HepG2 (cell line): ENCODE data around the gene KCNK6. TPM values are rescaled to one million over a fixed set of nuclear protein-coding genes. Genes with fewer than 3 reads are reported as not detected.

Experiments used
- ATAC-seq: fragments of 200-7000 bp; cut with Tn5 transposase; 3 replicates; pipeline ENCODE4 v1.9.1; 2020; ENCODE audit warnings: mild to moderate bottlenecking, moderate library complexity
- BruUV-seq: library from RNA; stranded (reverse); fragments of 400-500 nt; replicated peaks from 2 replicates; lab custom pipeline; 2021; lab: Mats Ljungman, UMichigan
- CTCF ChIA-PET: fragments of 300-600 bp; formaldehyde crosslinking; extraction: SDS; loops from one replicate; lab custom pipeline; 2021; ENCODE audit warnings: low total read pairs, inconsistent platforms, low intra/inter-chr PET ratio; lab: Yijun Ruan, JAX
- POLR2A ChIA-PET: fragments of 350-600 bp; sonication (Branson Sonifier 250); formaldehyde crosslinking; loops from one replicate; lab custom pipeline; 2020; ENCODE audit warnings: antibody characterized with exemption, inconsistent platforms; lab: Yijun Ruan, JAX
- DNase-seq: peaks from one replicate; pipeline ENCODE4 v3.0.0-alpha.2; 2015; ENCODE audit warnings: low spot score
- FAIRE-seq: peaks from 3 replicates; lab custom pipeline; 2011; peaks lifted over from hg19 to GRCh38; lab: Jason Lieb, UNC
- H2AFZ ChIP-seq: one replicate; pipeline ENCODE4 v1.6.1; 2011; ENCODE audit warnings: low read length, inconsistent platforms
- H3K27ac ChIP-seq: fragments of 300-600 bp; 3 replicates; pipeline ENCODE4 v1.8.0; 2011; ENCODE audit warnings: mixed run types, mild to moderate bottlenecking, mixed read lengths, low read length, inconsistent platforms; ENCODE audit not compliant: insufficient read depth; ENCODE audit errors: extremely low read length
- H3K27me3 ChIP-seq, 2 experiments: fragments of 200-600 bp in 1 of 2; 2 replicates in 1 of 2; 3 replicates in 1 of 2; pipeline versions ENCODE4 v1.6.0 to v1.8.0; 2011; ENCODE audit warnings: low read length in 2 of 2, mild to moderate bottlenecking in 2 of 2, moderate library complexity in 2 of 2, inconsistent platforms in 1 of 2; ENCODE audit not compliant: insufficient read depth in 2 of 2, control insufficient read depth in 1 of 2
- H3K36me3 ChIP-seq, 2 experiments: fragments of 200-600 bp in 1 of 2; replicated peaks in 1 of 2; 2 replicates in 1 of 2; 3 replicates in 1 of 2; pipeline versions ENCODE4 v1.5.1 to v1.8.0; 2011; ENCODE audit warnings: low read length in 2 of 2, inconsistent platforms in 1 of 2; ENCODE audit not compliant: insufficient read depth in 2 of 2, control insufficient read depth in 1 of 2
- H3K4me1 ChIP-seq: 2 replicates; pipeline ENCODE4 v1.5.1; 2012; ENCODE audit warnings: low read length, inconsistent platforms; ENCODE audit not compliant: insufficient read depth
- H3K4me2 ChIP-seq: 2 replicates; pipeline ENCODE4 v1.6.0; 2011; ENCODE audit warnings: low read depth, low read length, inconsistent platforms
- H3K4me3 ChIP-seq, 3 experiments: fragments of 200-600 bp in 1 of 3; sonication (generic), shearing (Covaris generic) in 1 of 3; replicated peaks in 1 of 3; 2 replicates each; pipeline ENCODE4 v1.5.1; 2011 to 2016; ENCODE audit warnings: low read length in 3 of 3, inconsistent platforms in 2 of 3, low read depth in 2 of 3, mild to moderate bottlenecking in 2 of 3, control low read depth in 1 of 3, mixed read lengths in 1 of 3; ENCODE audit not compliant: insufficient read depth in 1 of 3
- H3K79me2 ChIP-seq: one replicate; pipeline ENCODE4 v1.6.1; 2011; ENCODE audit warnings: low read length, inconsistent platforms; ENCODE audit not compliant: insufficient read depth
- H3K9ac ChIP-seq: 2 replicates; pipeline ENCODE4 v1.6.0; 2011; ENCODE audit warnings: mild to moderate bottlenecking, low read depth, low read length, inconsistent platforms; ENCODE audit not compliant: insufficient read depth
- H3K9me3 ChIP-seq: 2 replicates; pipeline ENCODE4 v1.5.1; 2012; ENCODE audit warnings: mild to moderate bottlenecking, low read length
- H4K20me1 ChIP-seq: 2 replicates; pipeline ENCODE4 v1.6.0; 2011; ENCODE audit warnings: inconsistent platforms, mild to moderate bottlenecking, low read length, moderate library complexity; ENCODE audit not compliant: insufficient read depth
- ARNT2 ChIP-seq: sonication (generic); formaldehyde crosslinking; IDR thresholded peaks from 2 replicates; pipeline ENCODE4 v1.8.0; 2022; ENCODE audit warnings: mild to moderate bottlenecking, low read depth, missing genetic modification reagents, moderate library complexity
- KDM5B ChIP-seq: sonication (generic); formaldehyde crosslinking; IDR thresholded peaks from 2 replicates; pipeline ENCODE4 v1.4.0; 2020; ENCODE audit warnings: missing genetic modification reagents, mild to moderate bottlenecking, borderline replicate concordance
- RXRA ChIP-seq: sonication (generic); formaldehyde crosslinking; IDR thresholded peaks from 2 replicates; pipeline ENCODE4 v1.5.1; 2020; ENCODE audit warnings: missing genetic modification reagents
- SRSF4 ChIP-seq: fragments of 200-400 bp; formaldehyde crosslinking; IDR thresholded peaks from one replicate; pipeline ENCODE4 v1.6.1; 2018; ENCODE audit warnings: mild to moderate bottlenecking, low read depth, low read length, moderate library complexity; ENCODE audit not compliant: poor library complexity, severe bottlenecking
- ZNF431 ChIP-seq: sonication (generic); formaldehyde crosslinking; IDR thresholded peaks from 2 replicates; pipeline ENCODE4 v1.9.0; 2022; ENCODE audit warnings: missing genetic modification reagents, low read depth, mild to moderate bottlenecking, borderline replicate concordance
- ZNF484 ChIP-seq: sonication (generic); formaldehyde crosslinking; IDR thresholded peaks from 2 replicates; pipeline ENCODE4 v1.5.1; 2020; ENCODE audit warnings: mild to moderate bottlenecking, low read depth, missing genetic modification reagents, borderline replicate concordance
- ZNF589 ChIP-seq: sonication (generic); formaldehyde crosslinking; conservative IDR thresholded peaks from 2 replicates; pipeline ENCODE4 v1.8.0; 2022; ENCODE audit warnings: mild to moderate bottlenecking, moderate library complexity, missing genetic modification reagents
- ZSCAN21 ChIP-seq: sonication (generic); formaldehyde crosslinking; IDR thresholded peaks from 2 replicates; pipeline ENCODE4 v1.8.0; 2022; ENCODE audit warnings: mild to moderate bottlenecking, missing genetic modification reagents, moderate library complexity, borderline replicate concordance
- WGBS: methylation state at CpG from one replicate; pipeline ENCODE4 v1.1.6; 2017; ENCODE audit warnings: low lambda C conversion rate; 5-methylcytosine and 5-hydroxymethylcytosine counted together
- in situ Hi-C: cut with HindIII; loops from 2 replicates; pipeline ENCODE4 v1.10.0; 2017; ENCODE audit warnings: low pct_unique_long_range_greater_than_20kb; ENCODE audit not compliant: extremely low pct_ligation_motif_present
- intact Hi-C: fragments of 100-400 bp; cut with micrococcal nuclease; formaldehyde crosslinking; loops from one replicate; pipeline ENCODE4 v1.10.0; 2022; ENCODE audit not compliant: unreplicated experiment
- polyA plus RNA-seq, 8 experiments: library from polyadenylated mRNA; depleted of rRNA in 3 of 8; stranded (reverse) in 7 of 8; unstranded in 1 of 8; fragments of >200 nt; fragmentation: Illumina TruSeq in 4 of 8; extraction: Trizol in 4 of 8; gene quantifications; 2 replicates each; pipeline versions ENCODE4 v1.2.1 to v1.2.3, GENCODE V29; 2011 to 2016; ENCODE audit warnings: low read depth in 4 of 8, missing spikeins in 1 of 8, mixed read lengths in 1 of 8; ENCODE audit not compliant: insufficient read depth in 1 of 8
- total RNA-seq, 5 experiments: library from RNA; depleted of rRNA; stranded (reverse); fragments of >200 nt; fragmentation: Illumina TruSeq; extraction: Trizol; gene quantifications; 2 replicates each; pipeline ENCODE4 v1.2.3, GENCODE V29; 2016; ENCODE audit warnings: low read depth in 1 of 5

The KCNK6 gene
- total and polyA plus RNA-seq, 2 of the 13 experiments (the other 11 are each of a cell fraction or from before 2014, with no cell fraction given) = 0.03 TPM; not detected in 1

GRCh38 chr19:38308926-38309614, 10.6 kb upstream of the KCNK6 start:
- intact Hi-C loops = no loop called here
- H2AFZ ChIP-seq = no peak overlapping the region
- in situ Hi-C loops = no loop called here
- H4K20me1 ChIP-seq = no peaks in the 10 kb centered on the region
- no peak for TF ChIP-seq ARNT2 (CRISPR knock-in tag)
- TF ChIP-seq ZNF431 (CRISPR knock-in tag) = no peak
- no peak for TF ChIP-seq SRSF4
- no peak for TF ChIP-seq ZNF484
- TF ChIP-seq ZSCAN21 (CRISPR knock-in tag) = no peak
- no peak for TF ChIP-seq RXRA
- TF ChIP-seq ZNF589 (CRISPR knock-in tag) = no peak
- no peak for TF ChIP-seq KDM5B
- H3K27ac ChIP-seq = no peak overlapping the region
- H3K9me3 ChIP-seq = no peaks in the 10 kb centered on the region
- BruUV-seq = no TSS peak
- H3K27me3 ChIP-seq = no peaks in the 10 kb centered on the region; a peak in 1 of 5 replicates
- ATAC-seq = no peak
- peaks cover 3 to 6% of the 10 kb centered on the region in 2 experiments; a peak in 3 of 5 replicates for H3K36me3 ChIP-seq
- no peak for DNase-seq
- 98% methylated on average over 16 of the region's 24 CpGs for WGBS
- FAIRE-seq = no peak
- no peak overlapping the region for H3K4me2 ChIP-seq
- H3K79me2 ChIP-seq = no peaks in the 10 kb centered on the region
- H3K4me1 ChIP-seq = peaks cover 14% of the 10 kb centered on the region
- CTCF ChIA-PET = no interaction called here
- no peak overlapping the region for H3K9ac ChIP-seq
- no peak overlapping the region for H3K4me3 ChIP-seq
- POLR2A ChIA-PET = no interaction called here
